Measurements from ENCODE around the gene OSMR. TPM values are rescaled to one million over a fixed set of nuclear protein-coding genes. Genes with fewer than 3 reads are reported as not detected.

OSMR gene
- total and polyA plus RNA-seq, 2 donors (not counting 3 experiments of a cell fraction or from before 2014, with no cell fraction given): 6.1 to 19.7 TPM

- Histone ChIP-seq H3K27ac (ENCODE audit: insufficient read depth, low read depth, low read length) (no peak overlapping the region), H3K4me1 (ENCODE audit: control insufficient read depth, extremely low read depth, insufficient read depth, low read length) (peaks cover 13% of the 10 kb centered on the region), H3K27me3 (ENCODE audit: control insufficient read depth in 2 of 2, insufficient read depth in 2 of 2, low read length in 2 of 2) (peaks cover 0 to 7% of the 10 kb centered on the region in 2 experiments), H3K4me2 (ENCODE audit: insufficient read depth, low read length) (no peak overlapping the region), H3K79me2 (ENCODE audit: control insufficient read depth, insufficient read depth, low read length) (no peaks in the 10 kb centered on the region), H3K9me3 (replicated peaks; ENCODE audit: control insufficient read depth, insufficient read depth, low read length) (no peaks in the 10 kb centered on the region), H3K36me3 (ENCODE audit: control insufficient read depth in 2 of 2, extremely low read depth in 1 of 2, insufficient read depth in 2 of 2, low read length in 2 of 2) (no peaks in the 10 kb centered on the region), H3K4me3 (replicated peaks in 1 of 3; ENCODE audit: insufficient read depth in 1 of 3, low read depth in 1 of 3, low read length in 3 of 3) (no peak overlapping the region), H4K20me1 (replicated peaks; ENCODE audit: control insufficient read depth, extremely low read depth, insufficient read depth, low read length) (no peaks in the 10 kb centered on the region), H3K9me1 (replicated peaks; ENCODE audit: control insufficient read depth, extremely low read depth, insufficient read depth, low read length) (no peaks in the 10 kb centered on the region), H2AFZ (ENCODE audit: low read depth, low read length) (no peak overlapping the region), H3K9ac (replicated peaks; ENCODE audit: extremely low read depth, insufficient read depth, low read length) (no peak overlapping the region)
- TF ChIP-seq JUN (IDR thresholded peaks at IDR 0.05; ENCODE audit: borderline replicate concordance, insufficient read depth, insufficient read length, low read depth) (no peak), MAX (IDR thresholded peaks at IDR 0.05; ENCODE audit: insufficient read depth, insufficient read length) (no peak), FOS (IDR thresholded peaks at IDR 0.05; ENCODE audit: borderline replicate concordance, insufficient read depth, low read length) (no peak), GATA2 (IDR thresholded peaks at IDR 0.05; ENCODE audit: insufficient read depth, insufficient read length, low read depth, low read length) (no peak), POLR2A (IDR thresholded peaks at IDR 0.05; ENCODE audit: low read depth, low read length) (no peak), EZH2 (IDR thresholded peaks at IDR 0.05; ENCODE audit: borderline replicate concordance, low read depth, low read length, severe bottlenecking) (no peak), MYC (IDR thresholded peaks at IDR 0.05; ENCODE audit: low read depth, low read length) (no peak), CTCF (IDR thresholded peaks at IDR 0.05; ENCODE audit: extremely low read depth in 1 of 2, insufficient read depth in 1 of 2, low read depth in 1 of 2, low read length in 2 of 2) (no peak), POLR2AphosphoS5 (IDR thresholded peaks at IDR 0.05; ENCODE audit: insufficient read depth, low read depth, low read length) (no peak)
- no TSS peak for BruUV-seq (replicated peaks)
- dilution Hi-C loops (cut with MboI; ENCODE audit: extremely low pct_ligation_motif_present, low sequenced_read_pairs): no loop called here
- no peak for DNase-seq (ENCODE audit: low read depth, low spot score)
- CTCF ChIA-PET: interaction anchor here (2.3 kb wide), 1 partner anchor 24 kb away, joined by 13 read pairs; the partner anchor contains the start of gene OSMR
- FAIRE-seq: no peak
- POLR2A ChIA-PET: no interaction called here
- intact Hi-C loops (cut with micrococcal nuclease): loop anchor here (5.0 kb wide), 1 partner anchor 218 kb away; no protein-coding TSS in a partner anchor
These were observed 24.8 kb downstream of the OSMR start for GRCh38 chr5:38870595-38870994.
